GM18951 (cell line): ENCODE data around the gene TNFSF4.
"Not testable (repeated sequence)": the region's sequence is repeated elsewhere in the genome, so short reads cannot be mapped to it uniquely, and the experiment has no call there.

Experiments
- POLR2A ChIP-seq: IDR thresholded peaks from 4 replicates; pipeline ENCODE4 v1.6.1; 2011; ENCODE audit warnings: mild to moderate bottlenecking; ENCODE audit not compliant: insufficient read length, insufficient read depth; ENCODE audit errors: extremely low read depth
- in situ Hi-C: fragments of 300-500 bp; cut with MboI; formaldehyde crosslinking; loops from one replicate; pipeline ENCODE4 v1.12.0; 2022; ENCODE audit warnings: low sequenced_read_pairs, mixed read lengths, inconsistent platforms; ENCODE audit not compliant: unreplicated experiment

TNFSF4 gene

GRCh38 chr1:173206816-173207568, at the start of gene TNFSF4:
Gene TNFSF4 (minus strand): TSS chr1:173207331. CDS start chr1:173207176, 155 bp downstream.
- in situ Hi-C loops = loop anchor here (5.0 to 25.0 kb wide), 3 partner anchors 205 to 465 kb away; no protein-coding TSS in a partner anchor
- no peak for TF ChIP-seq POLR2A

- TF ChIP-seq POLR2A = no peak
- in situ Hi-C loops = no loop called here
Measured at GRCh38 chr1:173255214-173255813, 48.2 kb upstream of the TNFSF4 start.

GRCh38 chr1:173253046-173253445, 45.9 kb upstream of the TNFSF4 start:
- in situ Hi-C loops = no loop called here
- TF ChIP-seq POLR2A = no peak

GRCh38 chr1:173249349-173249748, 42.2 kb upstream of the TNFSF4 start:
- in situ Hi-C loops = no loop called here
- no peak for TF ChIP-seq POLR2A

- in situ Hi-C loops = no loop called here
- TF ChIP-seq POLR2A = no peak
Measured at GRCh38 chr1:173248247-173248940, 41.3 kb upstream of the TNFSF4 start.

GRCh38 chr1:173245892-173246291, 38.8 kb upstream of the TNFSF4 start:
- TF ChIP-seq POLR2A = no peak
- in situ Hi-C loops = no loop called here

- in situ Hi-C loops = no loop called here
- no peak for TF ChIP-seq POLR2A
Measured at GRCh38 chr1:173243300-173243699, 36.2 kb upstream of the TNFSF4 start.

GRCh38 chr1:173241528-173242347, 34.6 kb upstream of the TNFSF4 start:
- TF ChIP-seq POLR2A = no peak
- in situ Hi-C loops = no loop called here

- in situ Hi-C loops = no loop called here
- TF ChIP-seq POLR2A = no peak
Measured at GRCh38 chr1:173240609-173241008, 33.5 kb upstream of the TNFSF4 start.

- TF ChIP-seq POLR2A = no peak
- in situ Hi-C loops = no loop called here
Measured at GRCh38 chr1:173239058-173239457, 31.9 kb upstream of the TNFSF4 start.

GRCh38 chr1:173234899-173235298, 27.8 kb upstream of the TNFSF4 start:
- no peak for TF ChIP-seq POLR2A
- in situ Hi-C loops = no loop called here

- in situ Hi-C loops = not testable (repeated sequence)
Measured at GRCh38 chr1:173234434-173234833, 27.3 kb upstream of the TNFSF4 start.

- in situ Hi-C loops = not testable (repeated sequence)
Measured at GRCh38 chr1:173229031-173229430, 21.9 kb upstream of the TNFSF4 start.

GRCh38 chr1:173224949-173225348, 17.8 kb upstream of the TNFSF4 start:
- TF ChIP-seq POLR2A = no peak
- in situ Hi-C loops = loop anchor here (25.0 kb wide), 1 partner anchor 187 kb away; no protein-coding TSS in a partner anchor
